ENCODE data around the gene UPP2. TPM values are rescaled to one million over a fixed set of nuclear protein-coding genes. Genes with fewer than 3 reads are reported as not detected.

The UPP2 gene
- total and polyA plus RNA-seq, 2 of the 13 experiments (the other 11 are each of a cell fraction or from before 2014, with no cell fraction given): 0.07 to 0.28 TPM

- no peak for TF ChIP-seq ZNF318 (CRISPR knock-in tag; IDR thresholded peaks at IDR 0.05)
- TF ChIP-seq CBFB (CRISPR knock-in tag; IDR thresholded peaks at IDR 0.05): no peak
- TF ChIP-seq CENPBD1 (CRISPR knock-in tag; IDR thresholded peaks at IDR 0.05; ENCODE audit: borderline replicate concordance, low read depth): no peak
- peak; percentile 52 for TF ChIP-seq RARA (CRISPR knock-in tag; IDR thresholded peaks at IDR 0.05)
- no peak for TF ChIP-seq ZNF777 (CRISPR knock-in tag; IDR thresholded peaks at IDR 0.05)
- peak; percentile 59 for TF ChIP-seq ZEB1 (IDR thresholded peaks at IDR 0.05; ENCODE audit: insufficient replicate concordance, low read depth)
- TF ChIP-seq TFDP2 (CRISPR knock-in tag; IDR thresholded peaks at IDR 0.05): peak; percentile 21; the same call in 1 of the 2 replicates
- peak; percentile 80; the same call in 1 of the 2 replicates for TF ChIP-seq MEF2D (CRISPR knock-in tag; IDR thresholded peaks at IDR 0.05)
- TF ChIP-seq POGZ (CRISPR knock-in tag; IDR thresholded peaks at IDR 0.05): peak; percentile 82
- no peak for TF ChIP-seq ZFP37 (CRISPR knock-in tag; IDR thresholded peaks at IDR 0.05; ENCODE audit: borderline replicate concordance)
- peak; percentile 95 for TF ChIP-seq RFX5 (IDR thresholded peaks at IDR 0.05; ENCODE audit: low read depth, low read length)
- TF ChIP-seq THAP7 (CRISPR knock-in tag; IDR thresholded peaks at IDR 0.05): no peak
- no peak for TF ChIP-seq CCDC6 (CRISPR knock-in tag; IDR thresholded peaks at IDR 0.05)
- TF ChIP-seq SNAI1 (CRISPR knock-in tag; IDR thresholded peaks at IDR 0.05; ENCODE audit: borderline replicate concordance): no peak
- TF ChIP-seq ISL2 (CRISPR knock-in tag; IDR thresholded peaks at IDR 0.05): peak; percentile 82
- no peak for TF ChIP-seq ZNF713 (CRISPR knock-in tag; IDR thresholded peaks at IDR 0.05)
- peak; percentile 82 for TF ChIP-seq PHF21A (CRISPR knock-in tag; IDR thresholded peaks at IDR 0.05)
- peak; percentile 31 for TF ChIP-seq RXRB (CRISPR knock-in tag; IDR thresholded peaks at IDR 0.05; ENCODE audit: borderline replicate concordance)
- no peak for TF ChIP-seq ZNF557 (CRISPR knock-in tag; IDR thresholded peaks at IDR 0.05)
- no peak for TF ChIP-seq FOXA1 (IDR thresholded peaks at IDR 0.05)
- TF ChIP-seq FOXA1 (CRISPR knock-in tag; IDR thresholded peaks at IDR 0.05): peak; percentile 65; the same call in 1 of the 2 replicates
Measured at GRCh38 chr2:158127380-158127804, 25.7 kb downstream of the UPP2 start (continued).
